Measurements from ENCODE around the gene TXNRD2.

Gene TXNRD2

GRCh38 chr22:19979712-19980493, 38.3 kb upstream of the TXNRD2 start:
- DNase-seq, result no peak

- no peak for DNase-seq
These were observed 37.1 kb upstream of the TXNRD2 start for GRCh38 chr22:19978748-19979147.

GRCh38 chr22:19977296-19978243, 36.0 kb upstream of the TXNRD2 start:
- no peak for DNase-seq

- no peak for DNase-seq
These were observed 35.1 kb upstream of the TXNRD2 start for GRCh38 chr22:19976671-19977070.

DNA sequence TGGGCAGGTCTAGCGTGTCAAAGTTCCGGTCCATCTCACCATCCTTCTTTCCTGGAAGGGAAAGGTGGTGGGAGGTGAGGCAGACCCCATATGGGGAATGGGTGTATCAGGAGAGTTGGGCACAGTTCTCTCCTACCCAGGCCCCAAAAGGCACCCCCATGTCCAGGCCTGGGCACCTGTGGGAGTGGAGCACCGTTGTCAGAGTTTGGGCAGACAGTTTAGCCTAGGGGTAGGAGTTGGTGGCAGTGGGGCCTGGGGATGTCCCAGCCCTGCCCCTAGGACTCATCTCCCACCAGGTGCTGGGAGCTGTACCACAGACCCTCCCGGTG, 34.1 kb upstream of the TXNRD2 start:
- DNase-seq, result no peak

DNA sequence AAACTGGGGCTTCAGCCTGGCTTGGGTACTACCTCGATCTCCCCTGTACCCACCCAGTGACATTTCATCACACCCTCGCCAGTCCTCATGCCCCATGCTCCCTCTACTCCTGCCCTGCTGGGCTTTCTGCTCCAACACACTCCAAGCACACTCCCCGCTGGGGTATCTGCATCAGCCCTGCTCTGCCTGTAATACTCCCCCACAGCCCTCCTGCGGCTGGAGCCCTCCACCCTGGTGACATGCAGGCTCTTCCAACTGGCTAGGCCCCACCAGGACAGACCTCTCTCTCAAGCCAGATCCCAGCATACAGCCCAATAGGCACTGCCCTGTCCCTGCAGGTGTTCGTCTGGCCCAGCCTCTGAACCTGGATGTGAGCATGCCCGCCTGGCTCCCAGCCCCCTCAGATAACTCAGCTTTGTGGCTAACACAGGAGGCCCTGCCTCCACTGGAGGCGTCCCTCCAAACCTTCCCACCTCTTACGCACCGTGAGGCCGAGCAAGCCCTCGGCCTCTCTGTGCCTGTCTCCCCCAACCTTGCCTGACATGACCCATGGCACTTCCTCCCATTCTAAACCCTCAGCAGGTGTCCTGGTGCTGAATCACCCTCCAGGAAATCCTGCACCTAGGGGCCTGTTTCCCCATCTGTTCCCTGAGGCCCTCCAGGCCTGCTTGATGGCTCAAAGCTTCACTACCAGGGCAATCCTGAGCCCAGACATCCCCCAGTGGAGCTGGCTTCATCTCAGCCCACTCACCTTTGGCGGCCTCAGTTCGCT, 33.5 kb upstream of the TXNRD2 start:
- no peak for DNase-seq

- peak; percentile 33 for DNase-seq
These were observed 32.7 kb upstream of the TXNRD2 start for GRCh38 chr22:19974268-19974861.

- DNase-seq, result no peak
These were observed 32.1 kb upstream of the TXNRD2 start for GRCh38 chr22:19973551-19974267.

DNA sequence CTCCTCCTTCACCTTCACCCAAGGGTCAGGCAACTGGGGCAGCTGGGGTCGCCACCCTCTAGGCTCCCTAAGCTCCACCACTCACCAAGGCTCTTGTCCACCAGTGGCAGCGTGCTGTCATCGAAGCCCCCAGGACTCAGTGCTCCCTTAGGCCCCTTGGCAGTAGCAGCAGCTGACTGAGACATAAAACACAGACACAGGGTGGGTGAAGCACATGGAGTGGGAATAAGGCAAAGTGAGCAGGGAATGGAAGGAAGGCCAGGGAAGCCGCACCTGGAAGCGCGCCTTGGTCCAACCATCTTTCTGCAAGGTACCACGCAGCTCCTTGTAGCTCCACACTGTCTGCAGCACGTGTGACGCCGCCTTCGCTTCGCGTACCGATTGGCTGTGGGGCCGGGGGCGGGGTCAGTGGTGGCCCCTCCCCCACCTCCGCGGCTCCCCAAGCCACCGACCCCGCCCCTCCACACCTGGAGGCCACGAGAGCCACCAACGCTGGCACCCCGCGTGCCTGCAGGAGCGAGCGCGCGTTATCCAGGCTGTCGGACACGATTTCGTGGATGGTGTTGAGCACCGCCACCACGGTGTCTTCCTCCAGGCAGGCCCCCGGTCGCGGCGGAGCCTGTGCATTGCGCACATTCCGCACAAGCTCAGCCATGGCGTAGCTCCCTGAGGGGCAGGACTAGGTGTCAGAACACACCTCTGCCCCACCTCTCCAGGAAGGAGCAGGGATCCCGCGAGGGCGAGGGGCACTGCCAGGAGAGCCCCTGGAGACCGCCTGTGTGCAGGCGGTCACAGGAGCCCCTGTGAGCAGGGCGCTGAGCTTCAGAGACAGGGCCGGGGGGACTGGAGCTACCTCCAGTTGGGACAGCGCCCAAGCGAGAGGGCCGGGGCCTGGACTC, 31.3 kb upstream of the TXNRD2 start:
- no peak for DNase-seq

DNA sequence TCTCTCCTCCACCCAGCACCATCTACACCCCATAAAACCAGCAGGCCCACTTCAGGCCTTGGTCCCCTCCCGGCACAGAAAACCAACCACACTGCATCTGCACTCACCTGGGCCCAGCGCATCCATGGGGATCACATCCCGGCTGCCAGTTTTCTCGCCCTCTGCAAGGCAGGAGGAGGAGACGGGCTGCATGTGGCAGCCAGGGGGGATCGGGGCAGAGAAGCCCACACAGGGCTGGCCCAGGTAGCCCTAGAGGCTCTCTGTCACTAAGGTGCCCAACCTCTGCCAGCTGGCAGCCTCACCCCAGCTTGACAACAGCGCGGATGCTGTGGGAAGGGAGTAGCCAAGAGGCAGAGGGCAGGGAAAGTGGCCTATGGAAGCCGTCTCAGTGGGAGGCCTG, 30.6 kb upstream of the TXNRD2 start:
- no peak for DNase-seq

DNA sequence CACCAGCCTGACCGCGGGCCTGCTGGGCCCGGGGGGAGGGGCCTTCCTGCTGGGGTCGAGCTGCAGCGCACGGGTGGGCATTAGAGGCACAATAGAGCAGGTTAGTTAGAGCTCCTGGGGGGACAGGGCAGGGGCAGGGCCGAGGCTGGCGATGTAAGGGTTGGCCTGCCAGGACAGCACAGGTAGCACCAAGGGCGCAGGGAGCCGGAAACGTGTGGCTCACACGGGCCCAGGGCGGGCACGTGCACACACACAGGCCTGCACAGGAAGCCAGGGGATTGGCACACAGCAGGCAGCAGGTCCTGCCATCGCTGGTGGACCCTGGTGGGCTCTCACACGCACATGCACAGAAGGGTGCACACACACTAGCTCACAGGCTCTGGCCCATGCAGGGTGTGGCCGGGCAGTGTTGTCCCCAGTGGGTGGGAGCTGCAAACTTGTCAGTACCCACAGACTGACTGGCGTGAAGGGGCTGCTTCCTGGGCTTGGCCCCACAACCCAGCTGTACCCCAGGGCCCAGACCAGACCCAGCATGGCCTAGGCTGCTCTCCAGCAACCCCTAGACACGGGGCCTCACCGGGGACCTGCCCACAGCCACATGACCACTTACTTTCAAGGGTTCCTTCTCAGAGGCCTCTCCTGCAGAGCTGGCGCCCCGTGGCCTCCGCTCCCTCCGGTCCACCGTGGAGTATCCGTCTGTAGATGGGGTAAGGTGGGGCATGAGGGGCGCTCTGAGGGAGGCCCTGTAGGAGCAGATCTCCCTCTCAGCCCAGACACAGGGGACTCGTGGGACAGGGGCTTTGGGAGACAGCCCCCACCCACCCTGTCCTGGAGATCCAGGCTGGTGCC, 29.9 kb upstream of the TXNRD2 start:
- DNase-seq, result no peak

DNA sequence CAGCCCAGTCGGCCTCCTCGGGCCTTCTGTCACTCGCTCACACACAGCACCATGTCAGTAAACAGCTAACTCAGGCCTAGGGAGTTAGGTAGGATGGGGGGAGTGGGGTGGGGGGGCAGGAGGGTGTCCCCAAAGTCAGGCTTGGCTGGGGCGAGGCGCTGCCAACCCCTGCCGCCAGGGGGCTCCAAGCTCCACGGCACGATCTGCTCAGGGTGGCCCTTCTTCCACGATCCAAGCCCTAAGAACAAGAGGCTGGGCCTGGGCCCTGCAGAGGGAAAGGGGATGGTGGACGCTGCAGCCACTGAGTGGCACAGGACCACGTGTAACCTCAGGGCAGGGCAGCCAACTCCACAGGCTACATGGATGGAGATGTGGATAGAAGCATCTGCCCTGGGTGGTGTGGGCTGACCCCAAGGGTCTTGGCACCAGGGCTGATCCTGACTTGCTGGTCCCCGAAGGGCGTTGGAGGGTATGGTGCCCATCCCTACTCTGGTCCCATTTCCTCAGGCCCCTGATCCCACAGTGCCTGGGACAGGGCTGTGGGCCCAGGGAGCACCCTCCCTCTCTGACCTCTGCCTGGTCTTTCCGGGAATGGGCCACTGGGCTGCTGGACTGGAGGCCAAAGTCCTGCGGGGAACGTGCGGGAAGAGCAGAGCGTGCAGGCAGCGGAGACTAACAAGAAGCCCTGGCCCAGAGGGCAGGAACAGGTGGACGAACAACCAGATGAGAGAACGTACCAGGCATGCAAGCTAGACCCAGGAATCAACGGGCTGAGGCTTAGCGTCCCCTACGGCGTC, 29.1 kb upstream of the TXNRD2 start:
- DNase-seq, result peak; percentile 57

GRCh38 chr22:19970031-19970478, 28.4 kb upstream of the TXNRD2 start:
- no peak for DNase-seq

GRCh38 chr22:19969141-19969928, 27.7 kb upstream of the TXNRD2 start:
- no peak for DNase-seq

DNA sequence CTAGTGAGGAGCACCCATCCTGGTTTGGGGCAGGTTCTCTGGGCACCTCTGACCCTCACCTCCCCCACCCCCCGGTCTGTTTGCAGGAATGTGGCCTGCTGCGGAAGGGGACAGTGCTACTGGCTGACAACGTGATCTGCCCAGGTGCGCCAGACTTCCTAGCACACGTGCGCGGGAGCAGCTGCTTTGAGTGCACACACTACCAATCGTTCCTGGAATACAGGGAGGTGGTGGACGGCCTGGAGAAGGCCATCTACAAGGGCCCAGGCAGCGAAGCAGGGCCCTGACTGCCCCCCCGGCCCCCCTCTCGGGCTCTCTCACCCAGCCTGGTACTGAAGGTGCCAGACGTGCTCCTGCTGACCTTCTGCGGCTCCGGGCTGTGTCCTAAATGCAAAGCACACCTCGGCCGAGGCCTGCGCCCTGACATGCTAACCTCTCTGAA, 26.9 kb upstream of the TXNRD2 start:
- DNase-seq, result no peak

GRCh38 chr22:19967850-19968449, 26.3 kb upstream of the TXNRD2 start:
- DNase-seq, result no peak

DNA sequence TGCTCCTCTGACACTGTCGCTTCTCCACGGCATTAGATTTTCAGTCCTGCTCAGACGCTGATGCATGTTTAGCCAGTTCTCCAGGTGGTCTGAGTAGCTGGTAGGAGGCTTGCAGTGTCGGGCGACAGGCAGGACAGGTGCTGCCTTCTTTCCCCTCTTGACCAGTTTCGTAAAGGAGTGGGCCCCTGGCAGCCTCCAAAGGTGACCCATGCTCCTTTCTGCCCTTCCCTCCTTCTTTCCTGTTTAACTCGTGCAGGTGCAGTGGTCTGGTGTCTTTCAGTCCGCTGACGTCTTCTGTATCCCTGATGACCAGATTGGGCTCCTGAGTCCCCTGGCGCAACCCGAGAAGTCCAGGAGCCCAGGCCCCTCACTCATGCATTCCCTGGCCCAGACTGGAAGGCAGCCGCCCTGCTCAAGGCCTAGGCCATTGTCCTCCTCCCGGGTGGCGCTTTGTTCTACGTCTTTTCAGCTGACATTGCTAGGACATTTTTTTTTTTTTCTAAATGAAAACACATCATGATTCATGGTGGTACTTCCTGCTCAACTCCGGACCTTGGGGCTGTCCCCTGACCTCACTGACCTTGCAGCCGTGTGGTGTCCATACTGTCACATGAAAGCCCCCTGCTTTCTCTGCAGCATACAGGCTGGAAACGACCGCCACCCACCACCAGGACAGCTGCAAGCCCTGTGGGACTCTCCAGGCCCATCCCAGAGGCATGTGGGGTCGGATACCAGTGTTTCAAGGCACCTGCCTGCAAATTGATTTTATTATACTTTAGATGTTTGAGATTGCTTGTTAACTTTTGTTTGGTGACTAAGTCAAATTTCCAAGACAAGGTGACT, 25.5 kb upstream of the TXNRD2 start:
- no peak for DNase-seq
